ENCODE data around the gene POM121C. TPM values are rescaled to one million over a fixed set of nuclear protein-coding genes. Genes with fewer than 3 reads are reported as not detected.
"Not testable (repeated sequence)": the region's sequence is repeated elsewhere in the genome, so short reads cannot be mapped to it uniquely, and the experiment has no call there.

POM121C gene
- total and polyA plus RNA-seq, 5 donors, result 12.6 to 38.5 (median 26.6) TPM

DNA sequence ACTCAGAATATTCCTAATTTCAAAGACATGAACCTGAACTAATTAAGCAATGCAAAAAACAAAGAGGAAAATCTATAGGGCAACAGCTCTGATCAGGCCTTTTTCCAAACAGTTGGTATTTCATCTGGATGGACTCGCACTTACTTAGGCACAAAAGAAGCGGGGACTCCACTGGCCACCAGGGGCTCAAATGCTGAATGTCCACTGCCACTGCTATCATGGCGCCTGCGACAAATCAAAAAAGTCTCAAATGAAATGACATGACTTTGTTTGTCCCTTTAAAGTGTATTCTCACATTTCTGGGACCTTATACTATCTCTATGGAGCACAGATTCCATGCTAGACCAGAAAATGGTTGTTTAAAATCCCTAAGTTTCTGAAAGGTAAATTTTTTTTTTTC lies 47.1 kb downstream of the POM121C start:
- H3K27me3 ChIP-seq (ENCODE audit: control insufficient read depth, insufficient read depth); DNase-seq; intact Hi-C loops (cut with DNase I); H3K4me3 ChIP-seq (ENCODE audit: low read length); ATAC-seq; H3K4me1 ChIP-seq (ENCODE audit: control insufficient read depth, insufficient read depth, low read length); H3K9me3 ChIP-seq (ENCODE audit: control insufficient read depth, low read length); H3K27ac ChIP-seq (ENCODE audit: low read length): not testable (repeated sequence)
- WGBS, result 98% methylated on average over 4 of the region's 4 CpGs

- H3K4me3 ChIP-seq (ENCODE audit: low read length); DNase-seq; ATAC-seq; H3K27ac ChIP-seq (ENCODE audit: low read length); intact Hi-C loops (cut with DNase I); H3K27me3 ChIP-seq (ENCODE audit: control insufficient read depth, insufficient read depth); H3K4me1 ChIP-seq (ENCODE audit: control insufficient read depth, insufficient read depth, low read length); H3K9me3 ChIP-seq (ENCODE audit: control insufficient read depth, low read length): not testable (repeated sequence)
- WGBS, result 87% methylated on average over 10 of the region's 15 CpGs
Observed at GRCh38 chr7:75423481-75423880, 62.6 kb downstream of the POM121C start.

DNA sequence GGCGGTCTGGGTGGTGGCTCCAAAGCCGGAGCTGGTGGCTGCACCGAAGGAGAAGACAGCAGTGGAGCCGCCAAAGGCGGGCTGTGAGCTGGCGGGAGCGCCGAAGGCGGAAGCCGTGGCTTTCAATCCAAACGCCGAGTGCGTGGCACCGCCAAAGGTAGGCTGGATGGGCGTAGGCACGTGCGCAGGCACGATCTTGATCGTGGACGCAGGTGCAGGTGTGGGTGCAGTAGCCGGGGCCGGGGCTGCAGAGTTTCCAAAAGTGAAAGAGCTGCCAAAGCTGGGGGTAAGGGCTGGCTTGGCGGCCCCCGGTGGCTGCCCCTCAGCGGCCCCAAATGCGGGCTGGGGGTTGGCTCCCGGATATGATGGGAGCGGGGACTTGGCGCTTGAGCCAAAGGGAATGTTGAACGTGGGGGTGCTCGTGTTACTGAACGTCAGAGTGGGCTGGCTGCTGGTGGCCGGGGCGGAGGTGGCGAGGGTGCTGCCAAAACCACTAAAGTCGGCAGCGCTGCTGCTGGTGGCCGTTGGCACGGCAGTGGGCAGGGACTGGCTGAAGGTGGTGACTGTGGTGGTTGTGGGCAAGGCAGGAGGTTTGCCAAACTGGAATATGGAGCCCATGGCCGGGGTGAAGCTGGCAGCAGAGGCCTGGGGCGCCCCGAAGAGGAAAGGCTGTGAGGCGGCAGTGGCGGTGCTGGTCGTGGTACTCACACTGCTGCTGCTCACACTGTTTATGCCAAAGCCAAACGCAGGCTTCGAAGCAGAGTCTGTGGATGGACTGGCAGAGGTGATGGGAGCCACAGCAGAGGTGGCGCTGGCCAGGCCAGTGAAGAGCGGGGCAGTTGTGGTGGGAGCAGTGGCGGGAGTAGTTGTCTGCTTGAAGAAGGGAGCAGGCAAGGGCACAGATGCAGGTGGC lies 64.0 kb downstream of the POM121C start:
- DNase-seq, result peak in 2 of 3 donors; percentile 48 to 57
- H3K27me3 ChIP-seq (ENCODE audit: control insufficient read depth, insufficient read depth); H3K9me3 ChIP-seq (ENCODE audit: control insufficient read depth, low read length); intact Hi-C loops (cut with DNase I); H3K27ac ChIP-seq (ENCODE audit: low read length); H3K4me1 ChIP-seq (ENCODE audit: control insufficient read depth, insufficient read depth, low read length); ATAC-seq; H3K4me3 ChIP-seq (ENCODE audit: low read length): not testable (repeated sequence)
- WGBS, result 97% methylated on average over 31 of the region's 50 CpGs

GRCh38 chr7:75420152-75420551 lies 65.9 kb downstream of the POM121C start:
- H3K4me1 ChIP-seq (ENCODE audit: control insufficient read depth, insufficient read depth, low read length); DNase-seq; intact Hi-C loops (cut with DNase I); H3K27me3 ChIP-seq (ENCODE audit: control insufficient read depth, insufficient read depth); H3K9me3 ChIP-seq (ENCODE audit: control insufficient read depth, low read length); H3K27ac ChIP-seq (ENCODE audit: low read length); ATAC-seq; H3K4me3 ChIP-seq (ENCODE audit: low read length): not testable (repeated sequence)
- 86% methylated on average over 11 of the region's 13 CpGs for WGBS

DNA sequence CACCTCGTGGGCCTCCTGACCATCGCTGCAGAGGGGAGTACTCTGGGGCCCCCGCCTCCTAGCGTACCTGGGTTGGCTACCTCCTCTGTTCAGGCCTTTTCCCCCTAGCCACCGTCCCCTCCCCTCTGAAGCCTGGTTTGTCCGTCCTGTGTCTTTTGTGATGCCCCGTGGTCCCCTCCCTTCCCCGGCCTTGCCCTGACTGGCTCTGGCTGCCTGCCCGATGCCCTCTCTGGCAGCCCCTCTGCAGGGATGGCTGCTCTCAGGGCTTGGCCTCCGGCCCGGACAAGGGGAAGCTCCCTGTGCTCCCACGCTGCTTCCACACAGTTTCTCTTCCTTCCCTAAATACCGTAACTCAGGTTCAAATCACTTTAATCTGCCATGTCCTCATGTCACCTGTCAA lies 66.4 kb downstream of the POM121C start:
- intact Hi-C loops (cut with DNase I); H3K9me3 ChIP-seq (ENCODE audit: control insufficient read depth, low read length); H3K4me1 ChIP-seq (ENCODE audit: control insufficient read depth, insufficient read depth, low read length); H3K4me3 ChIP-seq (ENCODE audit: low read length); H3K27me3 ChIP-seq (ENCODE audit: control insufficient read depth, insufficient read depth); H3K27ac ChIP-seq (ENCODE audit: low read length): not testable (repeated sequence)
- peak; percentile 8 to 46 for ATAC-seq
- 57% methylated on average over 11 of the region's 13 CpGs for WGBS
- DNase-seq, result peak; percentile 35 to 81 (median 76)

- H3K4me3 ChIP-seq (ENCODE audit: low read length); intact Hi-C loops (cut with DNase I); H3K27me3 ChIP-seq (ENCODE audit: control insufficient read depth, insufficient read depth); H3K4me1 ChIP-seq (ENCODE audit: control insufficient read depth, insufficient read depth, low read length); ATAC-seq; H3K27ac ChIP-seq (ENCODE audit: low read length); H3K9me3 ChIP-seq (ENCODE audit: control insufficient read depth, low read length): not testable (repeated sequence)
- peak in 1 of 3 donors; percentile 50 for DNase-seq
- 84% methylated on average over 12 of the region's 13 CpGs for WGBS
Observed at GRCh38 chr7:75419210-75419609, 66.9 kb downstream of the POM121C start.

DNA sequence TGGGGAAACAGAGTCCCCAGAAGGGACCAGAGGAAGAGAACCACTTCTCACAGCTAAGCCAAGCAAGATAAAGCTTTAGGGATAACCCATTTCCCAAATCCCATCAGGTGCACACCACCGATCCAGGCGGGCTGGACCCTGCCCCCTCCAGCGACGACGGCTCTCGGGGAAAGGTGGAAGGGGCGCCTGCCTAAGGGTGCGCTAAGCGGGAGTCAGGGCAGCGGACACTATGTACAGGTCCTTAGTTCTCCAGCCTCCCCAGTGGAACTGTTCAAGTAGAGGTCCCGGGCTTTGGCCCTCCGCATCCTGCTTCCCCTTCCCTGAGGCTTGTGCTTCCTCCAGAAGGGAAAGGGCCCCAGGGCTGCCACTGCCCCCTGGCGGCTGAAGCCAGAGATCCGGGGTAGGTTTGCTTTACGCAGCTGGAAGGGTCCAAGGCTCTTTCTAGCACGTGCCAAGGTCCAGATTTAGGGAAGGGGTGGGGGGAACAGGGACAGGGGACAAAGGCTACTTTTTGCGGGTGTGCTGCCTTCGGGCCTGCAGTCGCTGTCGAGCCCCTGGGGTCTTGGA lies 67.7 kb downstream of the POM121C start:
- H3K4me3 ChIP-seq (ENCODE audit: low read length); H3K27ac ChIP-seq (ENCODE audit: low read length); DNase-seq; H3K4me1 ChIP-seq (ENCODE audit: control insufficient read depth, insufficient read depth, low read length); H3K27me3 ChIP-seq (ENCODE audit: control insufficient read depth, insufficient read depth); intact Hi-C loops (cut with DNase I); H3K9me3 ChIP-seq (ENCODE audit: control insufficient read depth, low read length): not testable (repeated sequence)
- ATAC-seq, result peak in 1 of 2 donors; percentile 5
- 91% methylated on average over 16 of the region's 20 CpGs for WGBS

GRCh38 chr7:75416787-75417186 lies 69.3 kb downstream of the POM121C start:
- ATAC-seq, result not testable (repeated sequence)

DNA sequence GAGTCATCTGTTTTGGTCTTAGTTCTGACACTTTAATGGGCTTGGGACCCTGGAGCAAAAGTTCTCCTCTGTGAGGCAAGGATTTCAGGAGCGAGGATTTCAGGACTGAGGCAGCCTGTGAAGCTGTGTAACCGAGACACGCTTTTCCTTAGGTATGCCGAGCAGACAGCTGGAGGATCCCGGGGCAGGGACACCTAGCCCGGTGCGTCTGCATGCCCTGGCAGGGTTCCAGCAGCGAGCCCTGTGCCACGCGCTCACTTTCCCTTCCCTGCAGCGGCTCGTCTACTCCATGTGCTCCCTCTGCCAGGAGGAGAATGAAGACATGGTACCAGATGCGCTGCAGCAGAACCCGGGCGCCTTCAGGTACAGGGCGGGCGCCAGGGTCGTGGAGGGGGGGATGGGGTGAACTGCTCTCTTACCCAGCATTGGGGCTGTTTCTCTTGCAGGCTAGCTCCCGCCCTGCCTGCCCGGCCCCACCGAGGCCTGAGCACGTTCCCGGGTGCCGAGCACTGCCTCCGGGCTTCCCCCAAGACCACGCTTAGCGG lies 70.2 kb downstream of the POM121C start:
- H3K27me3 ChIP-seq (ENCODE audit: control insufficient read depth, insufficient read depth); ATAC-seq; H3K4me3 ChIP-seq (ENCODE audit: low read length); H3K27ac ChIP-seq (ENCODE audit: low read length); intact Hi-C loops (cut with DNase I); H3K9me3 ChIP-seq (ENCODE audit: control insufficient read depth, low read length); H3K4me1 ChIP-seq (ENCODE audit: control insufficient read depth, insufficient read depth, low read length): not testable (repeated sequence)
- WGBS, result 82% methylated on average over 18 of the region's 27 CpGs
- DNase-seq, result peak in 1 of 3 donors; percentile 7

More at GRCh38 chr7:75416787-75417186, 69.3 kb downstream of the POM121C start:
- DNase-seq; H3K9me3 ChIP-seq (ENCODE audit: control insufficient read depth, low read length); H3K4me1 ChIP-seq (ENCODE audit: control insufficient read depth, insufficient read depth, low read length); H3K27me3 ChIP-seq (ENCODE audit: control insufficient read depth, insufficient read depth); H3K4me3 ChIP-seq (ENCODE audit: low read length); intact Hi-C loops (cut with DNase I); H3K27ac ChIP-seq (ENCODE audit: low read length): not testable (repeated sequence)
- WGBS, result 89% methylated on average over 8 of the region's 9 CpGs

DNA sequence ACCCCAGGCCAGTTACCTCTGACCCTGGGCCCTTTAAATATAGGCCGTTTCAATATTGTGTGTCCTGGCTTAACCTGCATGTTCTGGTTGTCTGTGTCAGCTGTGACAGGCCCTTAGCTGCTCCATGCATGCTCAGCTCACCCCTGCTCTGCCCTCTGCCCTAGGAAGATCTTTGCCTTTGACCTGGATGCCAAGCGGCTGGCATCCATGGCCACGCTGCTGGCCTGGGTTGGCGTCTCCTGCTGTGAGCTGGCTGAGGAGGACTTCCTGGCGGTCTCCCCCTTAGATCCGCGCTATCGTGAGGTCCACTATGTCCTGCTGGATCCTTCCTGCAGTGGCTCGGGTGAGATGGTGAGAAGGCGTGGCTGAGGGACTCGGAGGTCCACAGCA lies 70.7 kb downstream of the POM121C start:
- H3K4me1 ChIP-seq (ENCODE audit: control insufficient read depth, insufficient read depth, low read length); H3K9me3 ChIP-seq (ENCODE audit: control insufficient read depth, low read length); H3K27ac ChIP-seq (ENCODE audit: low read length); ATAC-seq; H3K27me3 ChIP-seq (ENCODE audit: control insufficient read depth, insufficient read depth); intact Hi-C loops (cut with DNase I); H3K4me3 ChIP-seq (ENCODE audit: low read length): not testable (repeated sequence)
- peak in 1 of 3 donors; percentile 6 for DNase-seq
- 74% methylated on average over 11 of the region's 11 CpGs for WGBS
